ENCODE measurements around the gene TTBK1.

Gene TTBK1

DNA sequence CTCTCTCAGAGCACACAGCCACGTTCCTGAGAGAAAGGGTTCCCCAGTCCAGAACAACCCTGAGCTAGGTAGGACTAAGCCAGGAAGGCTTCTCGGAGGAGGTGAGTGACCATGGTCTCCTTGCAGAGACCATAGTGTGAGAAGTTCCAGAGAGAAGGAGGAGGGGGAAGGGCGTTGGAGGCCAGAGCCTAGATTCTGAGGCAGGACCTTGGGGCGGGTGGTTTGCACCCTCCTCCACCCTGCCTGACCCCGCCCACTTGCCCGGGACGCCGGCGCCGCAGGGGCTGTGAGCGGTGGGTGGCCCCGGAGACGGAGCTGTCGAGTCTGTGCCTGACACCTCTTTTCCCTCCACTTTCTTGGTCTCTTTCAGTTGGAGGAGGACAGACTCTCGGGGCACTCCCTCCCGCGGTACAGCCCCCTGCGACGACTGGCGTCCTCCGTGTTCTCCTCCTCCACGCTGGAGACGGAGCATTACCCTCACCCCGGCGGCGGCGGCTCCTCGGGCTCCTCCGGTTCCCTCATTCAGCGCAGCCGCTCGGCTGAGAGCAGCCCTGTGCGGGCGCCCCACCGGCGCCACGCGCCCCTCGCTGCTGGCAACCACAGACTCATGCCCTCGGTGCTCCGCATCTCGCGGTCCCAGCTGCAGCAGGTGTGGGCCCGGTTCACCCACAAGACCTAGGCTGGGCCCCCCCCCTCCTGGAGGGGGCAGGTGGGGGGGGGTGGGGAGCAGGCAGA lies 26.2 kb downstream of the TTBK1 start:
- DNase-seq = no peak

DNA sequence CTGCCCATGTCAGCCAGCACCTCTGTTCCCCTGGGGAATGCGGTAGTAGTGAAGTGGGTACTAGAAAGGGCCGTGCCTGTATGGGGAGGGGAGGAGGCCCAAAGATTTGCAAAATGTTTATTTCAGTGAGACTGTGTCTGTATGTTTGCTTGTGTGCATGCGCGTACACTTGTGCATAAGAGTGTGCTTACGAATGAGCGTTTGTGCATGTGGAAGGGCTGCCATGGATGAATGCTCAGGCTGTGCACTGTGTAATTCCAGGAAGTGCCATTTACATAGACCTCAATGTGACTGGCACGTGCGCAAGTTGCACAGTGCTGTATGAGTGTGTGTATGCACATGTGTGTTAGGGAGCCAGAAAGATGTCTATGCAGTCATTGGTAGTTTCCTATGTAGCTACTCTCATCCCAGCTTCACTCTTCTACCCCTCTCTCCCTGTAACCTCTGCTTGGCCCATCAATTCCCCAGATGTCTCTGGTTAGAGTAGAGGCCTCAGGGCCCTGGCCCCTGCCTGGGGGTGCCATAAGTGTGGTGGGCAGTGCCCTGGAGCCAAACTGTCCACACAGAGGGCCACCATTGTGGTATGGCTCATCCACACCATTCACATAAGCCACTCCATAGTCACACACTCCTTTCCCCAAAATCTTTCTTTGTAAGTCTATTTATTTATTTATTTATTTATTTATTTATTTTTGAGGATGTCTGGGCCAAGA lies 28.0 kb downstream of the TTBK1 start:
- DNase-seq = no peak

DNA sequence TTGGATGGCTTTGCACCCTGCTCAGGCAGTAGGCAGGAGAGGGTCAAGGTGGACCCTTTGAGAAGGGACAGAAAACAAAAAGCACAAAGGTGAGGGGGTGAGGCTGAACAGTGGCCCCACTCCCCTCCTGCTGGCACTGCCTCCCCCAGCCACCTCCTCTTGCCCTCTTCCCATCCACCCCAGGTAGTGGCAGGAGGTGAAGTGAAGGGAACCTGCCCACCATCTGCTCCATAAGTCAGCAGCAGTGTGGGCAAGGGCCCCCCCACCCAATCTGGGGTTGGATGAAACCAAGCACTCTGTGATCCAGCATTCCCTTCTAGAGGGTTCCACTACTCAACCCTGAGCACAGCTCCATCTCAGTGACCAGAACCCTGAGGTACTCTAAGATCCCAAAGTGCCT lies 28.7 kb downstream of the TTBK1 start:
- DNase-seq = no peak

DNA sequence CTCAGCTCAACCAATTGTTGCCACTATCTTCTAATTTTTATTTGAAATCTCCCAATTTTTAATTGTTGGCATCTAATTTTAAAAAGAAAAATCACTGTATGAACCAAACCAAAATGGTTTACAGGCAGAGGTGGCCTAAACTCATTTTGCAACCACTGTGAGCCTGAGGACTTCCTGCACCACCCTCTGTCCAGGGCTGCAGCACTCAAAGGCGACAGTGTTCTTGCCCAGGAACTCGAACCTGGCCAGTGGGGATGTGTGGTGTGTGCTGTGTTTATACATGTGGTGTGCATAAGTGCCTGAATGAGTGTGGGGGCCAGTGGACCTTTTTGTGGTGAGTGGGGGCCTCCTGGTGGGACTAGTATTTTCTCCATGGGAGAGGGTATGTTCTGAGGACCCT lies 30.4 kb downstream of the TTBK1 start:
- DNase-seq = no peak

DNA sequence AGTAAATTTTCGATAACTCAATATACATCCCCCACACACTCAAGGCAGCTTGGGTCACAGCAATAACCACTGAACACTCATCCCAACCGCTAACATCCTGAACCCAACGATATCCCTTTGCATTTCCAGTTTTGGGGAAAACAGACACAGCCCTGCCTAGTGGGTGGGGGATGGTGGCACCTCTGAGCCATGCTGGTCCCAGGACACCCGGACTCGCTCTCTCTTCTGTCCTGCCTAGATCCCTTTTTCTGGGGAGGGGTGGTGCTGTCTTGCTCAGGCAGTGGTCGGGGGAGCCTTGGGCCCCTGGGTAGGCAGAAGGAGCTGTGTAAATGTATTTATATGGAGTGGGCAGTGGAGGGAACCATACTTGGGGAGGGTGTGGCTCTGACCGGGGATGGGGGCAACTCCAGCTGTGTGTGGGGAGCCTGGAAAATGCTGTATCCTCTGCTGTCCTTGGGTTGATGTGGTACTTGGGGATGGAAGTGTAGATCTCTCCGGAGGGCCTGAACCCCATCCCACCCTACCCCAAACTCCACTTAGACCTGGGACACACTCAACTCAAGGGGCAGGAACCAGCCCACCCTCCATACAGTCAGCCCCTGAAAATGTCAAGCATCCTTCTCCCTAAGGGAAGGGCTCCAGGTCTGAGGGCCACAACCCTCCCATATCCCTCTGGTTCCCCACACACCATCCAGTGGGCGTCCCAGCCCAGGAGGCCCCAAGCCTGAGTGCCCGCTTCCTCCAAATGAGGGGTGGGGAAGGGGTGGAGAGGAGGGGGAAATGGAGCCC lies 31.0 kb downstream of the TTBK1 start:
- DNase-seq = no peak

DNA sequence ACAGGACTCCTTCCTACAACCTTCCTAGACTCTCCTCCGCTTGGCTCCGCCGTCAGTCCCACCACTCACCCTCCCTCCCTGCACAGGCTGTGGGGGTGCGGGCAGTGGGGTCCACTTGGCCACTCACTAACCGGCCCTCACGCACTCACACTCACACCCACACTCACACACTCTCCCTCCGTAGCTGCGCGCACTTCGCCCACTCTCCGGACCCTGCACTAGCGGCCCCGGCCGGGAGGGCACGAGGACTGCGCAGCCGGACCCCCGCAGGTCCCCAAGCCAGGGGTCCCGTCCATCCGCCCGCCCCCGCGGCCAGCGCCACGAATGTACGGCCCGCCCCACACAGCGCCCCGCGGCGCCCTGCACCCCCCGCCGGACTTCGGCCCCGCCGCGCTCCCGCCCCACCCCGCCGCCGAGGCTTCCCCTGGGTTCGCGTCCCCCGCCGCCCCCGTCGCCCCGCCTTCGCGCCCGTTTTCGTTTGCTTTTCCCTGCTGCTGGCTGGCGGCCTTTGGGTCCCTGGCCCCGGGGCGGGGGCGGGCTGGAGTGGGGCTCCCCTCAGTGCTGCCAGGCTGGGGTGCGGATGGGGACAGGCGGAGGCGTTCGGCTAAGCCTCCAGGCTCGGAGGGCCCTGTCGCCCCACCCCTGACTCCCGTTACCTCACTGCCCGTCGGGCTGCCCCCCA lies 31.8 kb downstream of the TTBK1 start:
- DNase-seq = peak in 3 of 58 donors; percentile 22 to 56 (median 24)

DNA sequence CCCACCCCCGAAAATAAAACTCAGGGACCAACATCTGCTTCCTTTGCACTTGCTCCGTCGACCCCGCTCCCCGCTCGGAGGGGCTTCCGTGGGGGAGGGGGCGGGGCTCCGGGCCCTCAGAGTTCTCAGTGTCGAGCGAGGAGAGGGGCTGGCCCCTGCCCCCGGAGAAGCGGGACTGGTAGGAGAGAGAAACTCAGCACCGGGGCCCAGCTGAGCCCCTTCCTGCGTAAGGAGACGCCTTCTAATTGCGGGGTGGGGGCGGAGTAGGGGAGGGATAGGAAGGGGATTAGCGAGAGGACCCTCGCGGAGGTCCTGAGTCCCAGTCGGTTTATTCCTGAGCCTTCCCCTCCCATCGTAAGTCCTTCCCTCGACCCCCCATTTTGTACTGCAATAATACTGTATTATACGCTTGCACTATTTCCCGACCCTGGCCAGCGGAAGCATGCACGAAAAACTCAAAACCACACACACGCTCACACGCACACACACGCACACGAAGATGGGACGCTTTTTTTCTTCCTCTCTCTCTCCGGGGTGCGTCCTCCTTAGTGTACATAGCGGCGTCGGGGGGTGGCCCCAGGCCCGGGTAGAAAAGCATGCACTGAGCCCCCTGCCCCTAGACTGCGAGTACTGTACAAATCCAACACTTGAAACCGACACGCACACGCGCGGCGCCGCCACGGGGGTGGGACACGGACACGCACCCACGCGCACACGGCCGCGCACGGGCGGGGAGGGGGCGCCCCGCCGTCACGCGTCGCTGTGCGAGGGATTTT lies 32.7 kb downstream of the TTBK1 start:
- DNase-seq = no peak

DNA sequence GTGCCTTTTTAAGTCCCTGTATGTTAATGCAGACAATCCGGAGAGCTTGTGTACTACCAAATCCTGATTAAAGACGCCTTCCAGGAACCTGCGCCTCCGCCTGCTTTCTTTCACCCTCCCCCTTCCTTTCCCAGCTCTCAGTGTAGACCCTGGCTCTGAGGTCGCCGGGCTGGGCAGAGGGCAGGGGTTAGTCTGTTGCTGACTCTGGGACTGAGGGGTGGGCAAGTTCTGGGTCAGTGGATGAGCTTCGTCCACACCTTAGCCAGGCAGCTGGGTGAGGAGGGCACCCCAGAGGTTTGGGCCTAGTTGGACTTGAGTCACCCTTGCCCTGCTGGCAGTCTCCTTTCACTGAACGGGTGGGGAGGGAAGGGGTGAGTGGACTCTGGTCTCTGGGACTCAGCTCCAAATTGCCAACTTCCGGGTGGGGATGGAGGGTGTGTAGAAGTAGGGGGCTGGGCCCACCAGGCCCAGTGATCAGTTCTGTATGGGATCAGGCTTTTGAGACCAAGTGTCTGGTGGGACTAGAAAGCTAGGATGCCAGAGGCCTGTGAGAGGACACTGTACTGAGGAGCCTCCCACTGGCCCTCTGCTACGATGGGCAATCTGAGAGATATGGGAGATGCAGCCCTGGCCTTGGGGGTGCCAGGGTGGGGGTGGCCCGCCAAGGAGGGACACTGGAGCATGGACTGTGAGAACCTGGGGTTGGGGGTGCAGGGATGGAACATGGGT lies 33.5 kb downstream of the TTBK1 start:
- peak in 1 of 58 donors; percentile 19 for DNase-seq

DNA sequence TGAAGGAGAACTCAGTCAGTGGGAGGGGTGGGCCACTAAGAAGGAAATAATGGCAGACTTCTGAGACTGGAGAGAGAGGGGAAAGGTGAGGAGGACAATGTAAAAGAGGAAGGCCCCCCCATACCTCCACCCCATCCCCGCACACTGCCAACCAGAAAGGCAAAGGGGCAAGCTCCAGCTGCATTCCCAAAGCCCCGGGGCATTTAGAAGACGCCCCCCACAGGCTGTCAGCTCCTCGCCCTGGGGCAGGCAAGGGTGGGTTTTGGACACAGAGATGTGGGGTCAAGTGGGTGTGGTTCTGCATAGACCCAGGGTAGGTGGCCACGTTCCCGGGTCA lies 34.0 kb downstream of the TTBK1 start:
- no peak for DNase-seq

DNA sequence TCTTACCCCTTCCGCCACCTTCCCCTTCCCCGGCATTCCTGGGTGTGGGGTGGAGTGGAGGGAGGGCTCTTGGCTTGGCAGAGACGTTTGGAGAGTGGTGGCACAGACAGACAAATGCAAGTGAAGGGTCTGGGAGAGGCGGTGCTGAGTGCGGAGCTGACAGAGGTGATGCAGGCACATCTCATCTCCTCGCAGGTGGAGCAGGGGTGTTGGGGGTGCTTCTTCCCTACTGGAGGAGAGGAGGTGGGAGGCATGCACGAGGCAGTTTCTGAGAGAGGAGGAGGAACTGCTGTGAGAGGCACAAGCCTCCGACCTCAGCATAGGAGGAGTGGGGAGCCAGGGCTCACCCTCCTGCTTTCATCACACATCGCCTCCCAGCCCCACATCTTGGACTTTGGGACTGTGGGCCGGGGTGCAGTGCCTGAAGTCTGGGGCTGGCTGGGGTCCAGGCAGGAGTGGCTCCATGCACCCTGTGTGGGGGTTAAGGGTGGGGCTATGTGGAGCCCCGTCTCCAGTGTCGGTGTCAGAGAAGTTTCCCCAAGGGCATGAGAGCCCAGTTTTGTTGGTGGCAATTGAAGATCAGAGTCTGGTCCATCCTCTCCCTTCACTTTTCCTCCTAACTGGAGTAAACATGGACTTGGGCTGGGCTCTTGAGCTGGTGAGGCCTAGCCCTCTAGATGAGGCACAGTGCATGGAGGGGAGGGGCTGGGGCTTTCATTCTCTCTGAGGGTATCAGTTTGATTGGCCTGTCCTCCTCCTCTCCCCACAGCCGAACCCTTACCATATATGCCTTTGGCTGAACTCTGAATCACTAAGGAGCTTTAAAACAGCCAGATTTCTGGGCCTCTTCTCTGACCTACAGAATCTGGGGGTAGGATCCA lies 34.6 kb downstream of the TTBK1 start:
- DNase-seq = no peak

DNA sequence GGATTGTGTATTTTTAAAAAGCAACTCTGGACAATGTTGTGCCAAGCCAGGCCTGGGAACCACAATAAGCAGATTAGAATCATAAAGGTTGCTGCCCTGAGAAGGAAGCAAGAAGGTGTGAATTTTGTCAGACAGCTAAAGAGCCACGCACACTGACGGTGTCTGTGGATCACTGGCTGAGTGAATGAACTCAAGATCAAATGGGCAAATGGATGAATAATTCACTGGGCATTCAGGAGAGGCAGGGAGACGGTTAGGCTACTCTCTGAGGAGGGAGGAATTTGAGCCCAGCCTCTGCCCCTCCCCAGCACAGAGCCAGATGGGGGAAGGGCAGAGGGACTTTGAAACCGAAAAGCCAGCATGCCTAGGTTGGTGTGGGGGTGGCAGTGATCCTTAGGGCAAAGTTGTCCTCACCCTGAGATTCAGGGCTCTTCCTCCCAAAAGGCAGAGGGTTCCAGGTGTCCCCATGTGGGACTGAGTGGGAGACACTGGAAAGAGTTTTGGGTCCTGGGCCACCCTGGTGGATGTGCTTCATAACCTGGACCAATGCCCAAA lies 35.3 kb downstream of the TTBK1 start:
- no peak for DNase-seq

DNA sequence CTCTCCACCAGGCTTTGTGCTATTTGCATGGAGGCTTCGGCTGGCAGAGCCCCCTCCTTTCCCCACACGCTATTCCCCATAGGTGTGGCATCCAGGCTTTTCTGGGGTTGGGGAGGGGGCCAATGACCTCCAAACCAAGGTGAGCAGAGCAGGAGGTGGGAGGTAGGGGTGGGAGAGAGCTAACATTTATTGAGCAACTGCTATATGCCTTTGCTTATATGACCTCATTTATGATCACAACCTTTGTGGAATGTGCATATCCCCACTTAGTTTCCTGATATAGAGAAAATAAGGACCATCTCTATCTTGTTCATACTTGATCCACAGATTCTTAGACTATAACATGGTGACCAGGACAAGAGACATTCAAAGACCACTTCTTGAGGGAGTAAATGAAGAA lies 37.0 kb downstream of the TTBK1 start:
- DNase-seq = no peak

DNA sequence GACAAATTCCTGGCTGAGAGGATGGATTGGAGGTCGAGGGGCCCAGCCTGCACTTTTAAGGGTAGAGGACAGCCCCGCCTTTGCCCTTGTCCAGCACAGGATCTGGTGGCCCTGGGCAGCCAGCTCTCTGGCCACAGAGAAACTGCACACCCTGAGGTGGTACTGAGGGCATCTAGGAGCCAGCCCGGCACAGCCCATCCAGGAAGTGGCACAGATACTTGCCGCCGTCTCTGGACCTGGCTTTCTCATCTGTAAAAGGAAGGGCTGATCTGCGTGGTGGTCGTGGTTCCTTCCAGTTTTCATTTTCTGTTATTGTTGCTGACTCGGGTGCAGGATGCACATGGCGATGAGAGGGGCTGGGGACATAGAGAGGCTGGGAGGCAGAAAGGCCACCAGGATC lies 38.8 kb downstream of the TTBK1 start:
- DNase-seq = no peak

DNA sequence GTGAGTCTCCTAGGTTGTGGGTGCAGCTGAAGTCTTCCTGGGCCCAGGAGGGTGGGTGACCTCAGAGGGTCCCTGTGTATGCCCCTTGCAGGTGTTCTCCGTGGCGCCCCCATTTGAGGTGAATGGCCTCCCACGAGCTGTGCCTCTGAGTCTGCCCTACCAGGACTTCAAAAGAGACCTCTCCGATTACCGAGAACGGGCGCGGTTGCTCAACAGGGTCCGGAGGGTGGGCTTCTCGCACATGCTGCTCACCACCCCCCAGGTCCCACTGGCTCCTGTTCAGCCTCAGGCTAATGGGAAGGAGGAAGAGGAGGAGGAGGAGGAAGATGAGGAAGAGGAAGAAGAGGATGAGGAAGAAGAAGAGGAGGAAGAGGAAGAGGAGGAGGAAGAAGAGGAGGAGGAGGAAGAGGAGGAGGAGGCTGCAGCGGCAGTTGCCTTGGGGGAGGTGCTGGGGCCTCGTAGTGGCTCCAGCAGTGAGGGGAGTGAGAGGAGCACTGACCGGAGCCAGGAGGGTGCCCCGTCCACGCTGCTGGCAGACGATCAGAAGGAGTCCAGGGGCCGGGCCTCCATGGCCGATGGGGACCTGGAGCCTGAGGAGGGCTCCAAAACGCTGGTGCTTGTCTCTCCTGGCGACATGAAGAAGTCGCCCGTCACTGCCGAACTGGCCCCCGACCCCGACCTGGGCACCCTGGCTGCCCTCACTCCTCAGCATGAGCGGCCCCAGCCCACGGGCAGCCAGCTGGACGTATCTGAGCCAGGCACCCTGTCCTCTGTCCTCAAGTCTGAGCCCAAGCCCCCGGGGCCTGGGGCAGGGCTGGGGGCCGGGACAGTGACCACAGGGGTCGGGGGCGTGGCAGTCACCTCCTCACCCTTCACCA lies 39.6 kb downstream of the TTBK1 start:
- DNase-seq = no peak

DNA sequence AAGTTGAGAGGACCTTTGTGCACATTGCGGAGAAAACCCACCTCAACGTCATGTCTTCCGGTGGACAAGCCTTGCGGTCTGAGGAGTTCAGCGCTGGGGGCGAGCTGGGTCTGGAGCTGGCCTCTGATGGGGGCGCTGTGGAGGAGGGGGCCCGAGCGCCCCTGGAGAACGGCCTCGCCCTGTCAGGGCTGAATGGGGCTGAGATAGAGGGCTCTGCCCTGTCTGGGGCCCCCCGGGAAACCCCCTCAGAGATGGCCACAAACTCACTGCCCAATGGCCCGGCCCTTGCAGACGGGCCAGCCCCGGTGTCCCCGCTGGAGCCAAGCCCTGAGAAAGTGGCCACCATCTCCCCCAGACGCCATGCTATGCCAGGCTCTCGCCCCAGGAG lies 40.2 kb downstream of the TTBK1 start:
- no peak for DNase-seq

DNA sequence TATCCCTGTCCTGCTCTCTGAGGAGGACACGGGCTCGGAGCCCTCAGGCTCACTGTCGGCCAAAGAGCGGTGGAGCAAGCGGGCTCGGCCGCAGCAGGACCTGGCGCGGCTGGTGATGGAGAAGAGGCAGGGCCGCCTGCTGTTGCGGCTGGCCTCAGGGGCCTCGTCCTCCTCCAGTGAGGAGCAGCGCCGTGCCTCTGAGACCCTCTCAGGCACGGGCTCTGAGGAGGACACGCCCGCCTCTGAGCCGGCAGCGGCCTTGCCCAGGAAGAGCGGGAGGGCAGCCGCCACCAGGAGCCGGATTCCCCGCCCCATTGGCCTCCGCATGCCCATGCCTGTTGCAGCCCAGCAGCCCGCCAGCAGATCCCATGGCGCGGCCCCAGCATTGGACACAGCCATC lies 40.6 kb downstream of the TTBK1 start:
- no peak for DNase-seq

DNA sequence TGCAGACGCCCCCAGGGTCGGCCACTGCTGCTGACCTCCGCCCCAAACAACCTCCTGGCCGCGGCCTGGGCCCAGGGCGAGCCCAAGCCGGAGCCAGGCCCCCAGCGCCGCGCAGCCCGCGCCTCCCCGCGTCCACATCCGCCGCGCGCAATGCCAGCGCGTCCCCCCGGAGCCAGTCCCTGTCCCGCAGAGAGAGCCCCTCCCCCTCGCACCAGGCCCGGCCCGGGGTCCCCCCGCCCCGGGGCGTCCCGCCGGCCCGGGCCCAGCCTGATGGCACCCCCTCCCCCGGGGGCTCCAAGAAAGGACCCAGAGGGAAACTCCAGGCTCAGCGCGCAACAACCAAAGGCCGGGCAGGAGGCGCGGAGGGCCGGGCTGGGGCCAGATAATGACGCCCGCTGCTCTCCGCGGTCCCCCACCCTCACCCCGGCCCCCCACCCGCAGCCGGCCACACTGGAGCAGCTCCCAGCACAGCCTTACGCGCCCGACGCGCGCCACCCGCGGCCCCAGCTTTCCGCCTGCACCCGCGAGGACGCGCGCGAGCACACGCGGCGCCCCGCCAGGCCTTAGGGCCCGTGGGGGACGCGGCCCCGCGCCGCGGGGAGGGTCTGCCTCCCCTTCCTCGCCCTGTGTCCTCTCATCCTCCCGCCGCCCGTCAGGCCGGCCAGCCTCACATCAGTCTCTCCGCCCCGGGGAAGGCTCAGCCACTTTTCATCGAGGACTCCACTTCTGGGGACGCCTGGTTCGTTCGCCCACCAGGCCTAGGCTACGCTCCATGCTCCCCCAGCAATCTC lies 41.9 kb downstream of the TTBK1 start:
- DNase-seq = no peak
